ENCODE results near the gene GPC5. TPM values are rescaled to one million over a fixed set of nuclear protein-coding genes. Genes with fewer than 3 reads are reported as not detected.
A peak's percentile ranks its signal among the peaks of the same experiment; 100 is the strongest.

The GPC5 gene
- total RNA-seq, 1 experiment from 2014 or later: 0.50 TPM

DNA sequence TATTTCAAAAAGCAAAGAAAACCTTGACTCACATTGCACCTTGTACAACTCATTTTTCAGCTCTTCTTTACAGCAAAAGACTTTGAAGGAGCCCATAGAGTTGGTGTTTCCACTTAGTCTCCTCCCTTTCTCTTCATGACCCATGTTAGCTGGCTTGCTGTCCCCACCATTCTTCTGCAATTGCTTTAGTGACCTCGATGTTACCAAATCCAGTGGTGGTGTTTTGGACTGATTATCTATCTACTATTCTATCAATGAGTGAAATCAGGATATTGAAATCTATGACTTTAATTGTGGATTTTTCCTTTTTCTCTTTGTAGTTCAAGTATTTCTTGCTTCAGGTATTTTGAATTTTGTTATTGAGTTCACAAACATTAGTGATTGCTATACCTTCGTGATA is 197.3 kb downstream of the GPC5 start:
- DNase-seq (ENCODE audit: low read depth, low spot score): no peak
- in situ Hi-C loops (cut with HindIII; ENCODE audit: low pct_unique_long_range_greater_than_20kb, low sequenced_read_pairs): no loop called here

DNA sequence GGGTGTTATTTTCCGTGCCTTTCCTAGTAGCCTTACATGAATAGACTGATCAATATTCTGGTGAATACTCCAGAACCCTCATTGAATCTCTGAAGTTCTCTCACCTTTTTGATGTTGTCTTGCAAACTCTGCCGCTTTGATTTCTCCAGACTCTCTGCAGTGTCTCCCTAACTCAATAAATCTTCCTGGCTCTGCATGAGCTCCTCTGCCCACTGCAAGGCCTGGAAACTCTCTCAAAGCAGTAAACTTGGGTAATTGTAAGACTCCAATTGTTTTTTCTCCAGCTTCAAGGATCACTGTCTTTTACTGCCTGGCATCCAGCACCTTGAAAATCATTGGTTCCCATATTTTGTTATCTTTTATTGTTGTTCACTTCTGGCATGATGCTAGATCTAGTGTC is 198.4 kb downstream of the GPC5 start:
- in situ Hi-C loops (cut with HindIII; ENCODE audit: low pct_unique_long_range_greater_than_20kb, low sequenced_read_pairs): no loop called here

DNA sequence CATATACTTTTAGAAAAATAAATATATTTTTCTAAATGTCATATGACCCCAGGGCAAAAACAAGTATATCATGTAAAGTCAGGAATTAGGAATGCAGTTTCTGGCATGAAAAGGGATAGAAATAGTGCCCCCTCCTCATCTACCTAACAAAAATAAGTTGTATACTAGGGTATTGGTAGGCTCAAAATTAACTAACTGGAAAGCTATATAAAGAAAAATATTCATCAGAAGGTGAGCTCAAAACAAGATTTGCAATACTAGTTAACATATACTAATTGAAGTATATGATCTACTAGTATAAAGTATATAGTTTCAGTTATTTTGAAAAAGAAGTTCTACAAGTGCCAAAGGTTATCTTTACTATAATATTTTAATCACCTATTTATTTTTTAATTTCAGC is 200.2 kb downstream of the GPC5 start:
- no peak for DNase-seq (ENCODE audit: low read depth, low spot score)
- in situ Hi-C loops (cut with HindIII; ENCODE audit: low pct_unique_long_range_greater_than_20kb, low sequenced_read_pairs): no loop called here

More for the DNA sequence above, 198.4 kb downstream of the GPC5 start:
- DNase-seq (ENCODE audit: low read depth, low spot score): no peak

DNA sequence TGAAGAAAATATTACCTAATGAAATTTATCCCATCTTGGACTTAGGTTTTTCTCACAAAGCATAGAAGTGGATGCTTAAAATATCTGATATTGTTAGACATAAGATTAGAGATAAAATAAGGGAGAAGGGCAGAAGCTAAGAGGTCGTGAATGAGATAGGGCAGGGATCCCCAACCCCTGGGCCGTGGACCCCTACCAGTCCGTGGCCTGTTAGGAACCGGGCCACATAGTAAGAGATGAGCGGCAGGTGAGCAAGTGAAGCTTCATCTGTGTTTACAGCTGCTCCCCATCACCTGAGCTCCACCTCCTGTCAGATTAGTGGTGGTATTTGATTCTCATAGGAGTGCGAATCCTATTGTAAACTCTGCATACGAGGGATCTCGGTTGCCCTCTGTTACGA is 202.9 kb downstream of the GPC5 start:
- in situ Hi-C loops (cut with HindIII; ENCODE audit: low pct_unique_long_range_greater_than_20kb, low sequenced_read_pairs): no loop called here
- DNase-seq (ENCODE audit: low read depth, low spot score): no peak

DNA sequence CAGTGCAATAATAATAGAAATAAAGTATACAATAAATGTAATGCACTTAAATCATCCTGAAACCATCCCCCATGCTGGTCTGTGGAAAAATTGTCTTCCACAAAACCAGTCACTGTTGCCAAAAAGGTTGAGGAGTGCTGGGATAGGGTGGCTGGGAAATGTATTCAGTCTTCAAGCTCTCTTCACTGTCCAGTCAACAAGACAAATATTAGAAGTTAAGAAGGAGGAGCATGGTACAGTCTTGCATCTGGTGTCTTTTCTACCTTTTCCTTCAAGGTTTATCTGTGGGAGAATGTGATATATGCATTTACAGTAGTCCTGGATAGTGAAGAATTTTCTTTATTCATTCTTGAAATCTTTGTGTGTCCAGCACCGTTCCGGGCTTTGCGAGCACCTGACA is 203.4 kb downstream of the GPC5 start:
- in situ Hi-C loops (cut with HindIII; ENCODE audit: low pct_unique_long_range_greater_than_20kb, low sequenced_read_pairs): no loop called here
- no peak for DNase-seq (ENCODE audit: low read depth, low spot score)

DNA sequence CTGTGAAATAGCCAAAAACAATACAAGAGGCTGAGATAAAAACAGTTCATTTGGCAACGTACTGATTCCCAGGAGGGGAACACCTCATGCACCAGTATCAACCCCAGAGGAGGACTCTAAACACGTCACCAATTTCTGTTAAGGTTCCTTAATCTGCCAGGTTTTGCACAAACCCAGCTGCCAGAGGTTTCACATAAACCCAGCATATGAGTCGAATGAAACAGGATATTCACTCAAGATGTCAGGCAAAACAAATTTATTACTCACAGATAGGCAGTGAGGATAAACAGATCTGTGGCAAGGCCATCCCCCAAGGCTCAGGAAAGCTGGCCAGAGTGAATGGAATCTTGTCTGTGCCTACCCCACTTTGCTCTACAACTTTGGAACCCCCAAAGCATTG is 210.9 kb downstream of the GPC5 start:
- in situ Hi-C loops (cut with HindIII; ENCODE audit: low pct_unique_long_range_greater_than_20kb, low sequenced_read_pairs): no loop called here
- DNase-seq (ENCODE audit: low read depth, low spot score): no peak

DNA sequence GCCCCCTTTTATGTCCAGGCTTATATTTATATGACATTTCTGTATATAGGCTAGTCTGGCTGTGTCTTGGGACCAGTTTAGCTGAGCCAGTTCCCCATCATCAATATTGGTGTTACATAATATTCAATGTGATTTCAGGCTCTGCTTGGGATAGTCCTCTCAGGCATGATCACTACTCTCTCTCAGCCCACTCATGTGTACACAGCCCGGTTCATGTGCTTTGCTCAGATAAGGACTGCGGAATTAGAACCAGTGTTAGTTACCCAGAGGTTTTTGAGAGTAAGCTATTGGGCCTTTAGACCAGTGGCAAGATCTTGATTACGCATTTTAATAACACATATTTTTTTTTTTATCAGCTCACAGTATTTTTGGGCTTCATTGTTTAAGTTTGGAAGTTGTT is 219.9 kb downstream of the GPC5 start:
- DNase-seq (ENCODE audit: low read depth, low spot score): no peak
- in situ Hi-C loops (cut with HindIII; ENCODE audit: low pct_unique_long_range_greater_than_20kb, low sequenced_read_pairs): no loop called here

DNA sequence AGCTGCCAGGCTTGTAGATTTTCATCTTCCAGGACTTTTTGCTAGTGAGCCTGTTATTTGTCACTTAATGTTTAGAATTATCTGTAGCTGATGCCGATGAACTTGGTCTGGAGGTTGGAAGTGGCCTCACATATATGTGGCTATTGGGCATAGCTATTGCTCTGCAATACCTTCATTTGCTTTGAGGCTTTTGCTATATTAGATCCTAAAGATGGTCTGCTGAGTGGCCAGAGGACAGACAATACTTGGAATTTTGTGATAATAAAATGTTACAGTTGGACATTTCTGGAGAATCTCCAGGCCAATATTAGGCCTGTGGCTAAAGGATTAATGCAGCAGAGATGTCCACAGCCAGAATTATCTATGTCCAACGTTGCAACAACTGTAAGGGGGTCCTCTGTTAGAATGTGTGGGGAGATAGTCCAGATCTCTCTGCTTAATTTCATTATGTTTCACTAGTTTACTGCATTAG is 222.3 kb downstream of the GPC5 start:
- in situ Hi-C loops (cut with HindIII; ENCODE audit: low pct_unique_long_range_greater_than_20kb, low sequenced_read_pairs): no loop called here
- no peak for DNase-seq (ENCODE audit: low read depth, low spot score)

DNA sequence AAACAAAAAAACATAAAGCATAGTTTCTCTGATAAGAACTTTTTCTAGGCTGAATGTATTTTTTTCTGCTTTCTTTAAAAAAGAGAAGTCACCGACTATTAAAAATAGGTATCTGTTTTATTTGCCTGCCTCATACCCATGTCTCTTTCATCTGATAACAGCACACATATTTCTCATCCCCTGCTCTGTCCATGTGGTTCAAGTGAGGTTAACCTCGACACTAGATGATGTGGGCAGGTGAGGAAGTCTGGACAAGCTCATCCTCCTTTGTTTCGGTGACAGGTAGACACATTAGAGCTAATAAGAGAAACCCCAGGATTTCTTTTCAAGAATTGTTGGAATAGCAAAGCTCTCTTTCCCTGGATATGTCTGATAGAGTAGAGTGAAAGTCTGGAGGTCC is 222.7 kb downstream of the GPC5 start:
- DNase-seq (ENCODE audit: low read depth, low spot score): no peak
- in situ Hi-C loops (cut with HindIII; ENCODE audit: low pct_unique_long_range_greater_than_20kb, low sequenced_read_pairs): no loop called here

DNA sequence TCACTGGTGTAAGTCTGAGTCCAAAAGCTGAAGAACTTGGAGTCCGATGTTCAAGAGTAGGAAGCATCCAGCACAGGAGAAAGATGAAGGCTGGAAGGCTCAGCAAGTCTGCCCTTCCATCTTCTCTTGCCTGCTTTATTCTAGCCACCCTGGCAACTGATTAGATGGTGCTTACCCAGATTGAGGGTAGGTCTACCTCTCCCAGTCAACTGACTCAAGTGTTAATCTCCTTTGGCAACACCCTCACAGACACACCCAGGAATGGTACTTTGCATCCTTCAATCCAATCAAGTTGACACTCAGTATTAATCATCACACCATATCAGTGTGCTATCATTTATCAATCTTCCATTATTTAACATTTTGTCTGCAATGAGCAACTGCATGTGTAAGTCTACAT is 223.5 kb downstream of the GPC5 start:
- in situ Hi-C loops (cut with HindIII; ENCODE audit: low pct_unique_long_range_greater_than_20kb, low sequenced_read_pairs): no loop called here

DNA sequence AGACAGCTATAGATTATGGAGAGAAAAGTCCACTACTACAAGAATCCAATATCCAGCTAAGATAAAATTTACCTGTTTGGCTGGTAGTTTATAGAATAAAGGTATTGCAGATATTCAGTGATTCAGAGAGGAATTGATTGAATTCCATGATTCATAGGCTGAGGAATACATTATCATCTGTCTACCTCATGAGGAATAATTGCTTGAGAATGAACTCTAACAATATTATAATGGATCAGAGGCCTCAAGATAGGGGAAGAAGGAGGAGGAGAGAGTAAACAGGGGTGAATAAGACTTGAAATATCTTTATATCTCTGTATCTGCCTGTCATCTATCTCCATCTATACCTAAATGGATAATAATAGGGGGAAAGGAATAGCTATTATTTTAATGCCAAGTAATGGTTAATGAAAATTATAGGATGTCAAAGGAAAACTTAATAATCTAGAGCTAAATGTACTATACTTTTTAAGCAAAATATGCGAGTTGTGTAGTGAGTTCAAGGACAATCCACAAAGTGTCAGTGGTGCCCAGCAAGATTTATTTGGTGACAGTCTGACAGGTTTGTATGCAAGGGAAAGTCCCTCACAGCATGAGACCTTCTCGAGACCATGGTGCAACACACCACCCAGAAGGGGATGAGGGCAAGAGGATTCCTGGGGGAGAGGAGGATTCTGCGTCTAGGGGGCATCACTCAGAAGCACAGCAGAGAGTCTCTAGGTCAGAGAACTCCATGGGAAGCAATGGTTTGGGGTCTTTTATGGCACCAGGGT is 224.5 kb downstream of the GPC5 start:
- in situ Hi-C loops (cut with HindIII; ENCODE audit: low pct_unique_long_range_greater_than_20kb, low sequenced_read_pairs): no loop called here
- DNase-seq (ENCODE audit: low read depth, low spot score): no peak

More for the DNA sequence above, 223.5 kb downstream of the GPC5 start:
- no peak for DNase-seq (ENCODE audit: low read depth, low spot score)

DNA sequence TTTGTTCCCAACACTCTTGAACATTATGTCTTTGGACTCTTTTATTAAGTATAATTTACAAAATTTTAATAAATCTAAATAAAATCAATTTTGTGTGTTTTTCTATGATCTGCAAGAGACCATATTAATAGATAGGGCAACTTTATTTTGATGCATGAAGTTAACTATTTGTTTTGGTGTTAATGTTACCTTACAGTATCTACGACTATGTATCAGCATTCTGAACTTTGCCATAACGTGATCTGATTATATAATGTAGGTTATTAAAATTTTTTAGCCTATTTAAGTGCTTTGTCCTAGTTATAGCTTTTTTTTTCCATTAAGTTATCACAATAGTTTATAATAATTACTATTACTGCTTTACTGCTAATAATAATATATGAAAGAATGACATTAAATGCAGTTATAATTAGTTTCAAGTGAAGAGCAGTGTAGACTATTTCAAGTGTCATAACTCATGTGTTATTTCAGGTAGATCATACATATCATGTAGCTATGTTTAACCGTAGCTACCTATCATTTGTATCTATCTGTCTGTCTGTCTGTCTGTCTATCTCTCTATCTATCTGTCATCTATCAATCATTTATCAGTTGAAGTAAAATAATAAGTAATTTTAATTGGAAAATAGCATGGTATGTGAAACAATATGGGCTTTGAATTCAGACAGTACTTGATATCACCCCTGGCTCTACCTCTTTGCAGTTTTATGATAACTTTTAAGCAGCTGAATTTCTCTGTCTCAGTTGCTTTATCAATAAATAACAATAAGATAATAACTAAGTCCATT is 229.7 kb downstream of the GPC5 start:
- in situ Hi-C loops (cut with HindIII; ENCODE audit: low pct_unique_long_range_greater_than_20kb, low sequenced_read_pairs): no loop called here
- DNase-seq (ENCODE audit: low read depth, low spot score): no peak

DNA sequence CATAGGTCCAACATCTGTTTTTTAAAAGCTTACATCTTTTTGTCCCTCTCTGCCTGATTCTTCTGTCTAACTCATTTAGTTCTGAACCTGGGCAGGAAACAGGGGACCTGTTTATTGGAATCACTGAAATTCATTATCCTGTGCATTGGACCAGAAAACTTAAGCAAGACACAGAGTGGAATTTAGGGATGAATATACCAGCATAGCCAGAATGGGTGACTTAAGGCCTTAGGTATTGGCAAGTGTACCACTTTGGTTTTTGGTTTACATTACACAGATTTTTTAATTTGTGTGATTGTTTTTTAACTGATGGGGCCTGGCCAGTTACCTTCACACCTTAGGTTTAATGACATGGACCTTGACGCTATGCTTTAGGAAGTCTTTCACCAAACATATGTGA is 232.5 kb downstream of the GPC5 start:
- in situ Hi-C loops (cut with HindIII; ENCODE audit: low pct_unique_long_range_greater_than_20kb, low sequenced_read_pairs): no loop called here
- DNase-seq (ENCODE audit: low read depth, low spot score): no peak

DNA sequence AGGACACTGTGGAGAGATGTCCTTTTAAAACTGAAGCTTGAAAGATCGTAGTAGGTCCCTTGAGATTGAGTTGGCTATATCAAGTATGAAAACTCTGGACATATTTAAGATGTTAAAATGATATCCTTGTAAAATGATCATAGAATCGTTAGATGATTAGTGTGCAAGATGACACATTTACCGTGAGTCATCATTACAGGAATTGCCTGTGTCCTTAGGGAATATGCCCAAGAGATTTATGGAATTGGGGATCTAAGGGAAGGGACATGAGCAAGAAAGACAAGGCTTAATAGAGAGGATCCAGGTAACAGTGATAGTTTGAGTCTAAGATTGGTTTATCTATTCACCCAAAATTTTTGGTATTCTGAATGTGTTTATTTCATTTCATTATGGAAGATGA is 233.7 kb downstream of the GPC5 start:
- no peak for DNase-seq (ENCODE audit: low read depth, low spot score)
- in situ Hi-C loops (cut with HindIII; ENCODE audit: low pct_unique_long_range_greater_than_20kb, low sequenced_read_pairs): no loop called here

DNA sequence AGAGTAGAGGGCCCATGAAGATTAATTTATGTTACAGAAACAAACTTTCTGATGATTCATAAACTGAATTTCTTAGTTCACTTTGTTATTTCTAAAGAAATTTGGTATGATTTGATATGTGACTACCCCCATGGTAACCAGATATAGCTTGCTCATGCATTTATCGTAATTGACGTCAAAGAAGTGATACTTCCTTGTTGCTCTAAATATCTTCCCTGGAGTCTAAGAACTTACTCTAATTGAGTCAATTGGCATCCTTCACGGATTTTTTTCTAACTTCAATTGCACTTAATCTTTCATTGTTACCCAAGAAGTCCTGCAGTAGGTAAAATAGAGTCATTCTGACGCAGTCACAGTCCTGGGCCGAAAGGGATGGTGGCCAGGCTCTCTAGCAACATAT is 240.9 kb downstream of the GPC5 start:
- in situ Hi-C loops (cut with HindIII; ENCODE audit: low pct_unique_long_range_greater_than_20kb, low sequenced_read_pairs): no loop called here
- DNase-seq (ENCODE audit: low read depth, low spot score): no peak

DNA sequence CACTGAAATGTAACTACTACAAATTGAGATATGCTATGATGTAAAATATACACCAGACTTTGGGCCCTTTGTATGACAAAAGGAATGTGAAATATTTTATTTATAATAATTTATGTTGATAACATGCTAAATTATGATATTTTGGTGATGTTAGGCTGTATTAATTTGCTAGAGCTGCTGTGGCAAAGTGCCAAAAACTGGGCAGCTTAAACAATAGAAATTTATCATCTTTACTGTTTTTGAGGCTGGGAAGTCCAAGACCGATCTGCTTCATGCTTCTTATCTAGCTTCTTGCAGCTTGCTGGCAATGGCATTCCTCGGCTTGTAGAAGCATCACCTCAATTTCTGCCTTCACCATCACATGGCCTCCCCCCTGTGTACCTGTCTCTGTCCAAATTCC is 245.0 kb downstream of the GPC5 start:
- in situ Hi-C loops (cut with HindIII; ENCODE audit: low pct_unique_long_range_greater_than_20kb, low sequenced_read_pairs): no loop called here

DNA sequence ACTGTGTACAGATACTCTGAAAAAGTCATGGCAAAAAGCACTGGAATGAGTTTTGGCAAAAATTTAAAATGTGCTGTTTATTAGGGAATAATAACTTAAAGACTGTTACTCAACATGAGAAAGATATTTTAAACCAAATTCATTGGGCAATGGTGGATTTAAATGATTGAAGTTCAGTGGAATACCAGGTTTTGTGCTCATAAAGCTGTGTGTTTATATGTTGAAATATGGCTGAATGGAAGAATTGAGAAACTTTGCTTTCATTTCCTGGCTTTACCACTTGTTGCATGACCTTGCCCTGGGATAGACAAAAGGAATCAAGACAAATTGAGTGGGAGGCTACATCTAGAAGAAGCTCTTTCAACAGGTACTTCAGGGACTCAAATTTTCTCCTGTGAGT is 246.4 kb downstream of the GPC5 start:
- in situ Hi-C loops (cut with HindIII; ENCODE audit: low pct_unique_long_range_greater_than_20kb, low sequenced_read_pairs): no loop called here

More for the DNA sequence above, 245.0 kb downstream of the GPC5 start:
- no peak for DNase-seq (ENCODE audit: low read depth, low spot score)

DNA sequence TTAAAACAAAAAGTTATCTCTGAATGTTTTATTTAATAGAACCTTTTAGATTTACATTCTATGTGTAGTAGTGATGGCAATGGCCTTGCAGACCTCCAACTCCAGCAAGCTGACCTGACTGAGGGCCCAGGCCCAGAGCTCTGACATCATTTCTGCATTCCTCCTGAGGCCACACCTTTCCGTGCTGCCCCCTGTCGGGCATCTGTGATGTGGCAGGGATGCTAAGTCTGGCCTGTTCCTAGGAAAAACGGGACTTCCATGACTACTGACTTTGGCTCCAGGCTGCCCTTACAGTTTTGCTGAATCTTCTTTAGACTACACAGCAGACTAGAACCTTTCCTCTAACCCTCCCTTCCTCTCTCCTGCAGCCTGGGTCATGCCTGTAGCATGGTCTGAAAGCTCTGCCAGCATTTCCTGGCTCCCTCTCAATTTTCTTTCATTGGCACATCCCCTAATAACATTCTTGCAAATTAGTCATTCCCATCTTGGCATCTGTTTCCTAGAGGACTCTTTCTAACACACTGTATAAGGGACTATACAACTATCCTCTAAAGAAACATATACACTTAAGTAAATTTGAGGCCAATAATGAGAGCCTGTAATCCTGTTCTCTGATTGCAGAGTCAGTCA is 249.1 kb downstream of the GPC5 start:
- in situ Hi-C loops (cut with HindIII; ENCODE audit: low pct_unique_long_range_greater_than_20kb, low sequenced_read_pairs): no loop called here
- peak; percentile 66 for DNase-seq (ENCODE audit: low read depth, low spot score)

More for the DNA sequence above, 246.4 kb downstream of the GPC5 start:
- DNase-seq (ENCODE audit: low read depth, low spot score): no peak

All from SK-MEL-5 (cell line).